HepG2 (cell line): ENCODE measurements around the gene MESD. TPM values are rescaled to one million over a fixed set of nuclear protein-coding genes. Genes with fewer than 3 reads are reported as not detected.

Experiments
- ATAC-seq: fragments of 200-7000 bp; cut with Tn5 transposase; 3 replicates; pipeline ENCODE4 v1.9.1; 2020; ENCODE audit warnings: mild to moderate bottlenecking, moderate library complexity
- BruUV-seq: library from RNA; stranded (reverse); fragments of 400-500 nt; replicated peaks from 2 replicates; lab custom pipeline; 2021; lab: Mats Ljungman, UMichigan
- CTCF ChIA-PET: fragments of 300-600 bp; formaldehyde crosslinking; extraction: SDS; loops from one replicate; lab custom pipeline; 2021; ENCODE audit warnings: low total read pairs, inconsistent platforms, low intra/inter-chr PET ratio; lab: Yijun Ruan, JAX
- POLR2A ChIA-PET: fragments of 350-600 bp; sonication (Branson Sonifier 250); formaldehyde crosslinking; loops from one replicate; lab custom pipeline; 2020; ENCODE audit warnings: antibody characterized with exemption, inconsistent platforms; lab: Yijun Ruan, JAX
- DNase-seq: peaks from one replicate; pipeline ENCODE4 v3.0.0-alpha.2; 2015; ENCODE audit warnings: low spot score
- FAIRE-seq: peaks from 3 replicates; lab custom pipeline; 2011; peaks lifted over from hg19 to GRCh38; lab: Jason Lieb, UNC
- H2AFZ ChIP-seq: one replicate; pipeline ENCODE4 v1.6.1; 2011; ENCODE audit warnings: low read length, inconsistent platforms
- H3K27ac ChIP-seq: fragments of 300-600 bp; 3 replicates; pipeline ENCODE4 v1.8.0; 2011; ENCODE audit warnings: mixed run types, mild to moderate bottlenecking, mixed read lengths, low read length, inconsistent platforms; ENCODE audit not compliant: insufficient read depth; ENCODE audit errors: extremely low read length
- H3K27me3 ChIP-seq, 2 experiments: fragments of 200-600 bp in 1 of 2; 2 replicates in 1 of 2; 3 replicates in 1 of 2; pipeline versions ENCODE4 v1.6.0 to v1.8.0; 2011; ENCODE audit warnings: low read length in 2 of 2, mild to moderate bottlenecking in 2 of 2, moderate library complexity in 2 of 2, inconsistent platforms in 1 of 2; ENCODE audit not compliant: insufficient read depth in 2 of 2, control insufficient read depth in 1 of 2
- H3K36me3 ChIP-seq, 2 experiments: fragments of 200-600 bp in 1 of 2; replicated peaks in 1 of 2; 2 replicates in 1 of 2; 3 replicates in 1 of 2; pipeline versions ENCODE4 v1.5.1 to v1.8.0; 2011; ENCODE audit warnings: low read length in 2 of 2, inconsistent platforms in 1 of 2; ENCODE audit not compliant: insufficient read depth in 2 of 2, control insufficient read depth in 1 of 2
- H3K4me1 ChIP-seq: 2 replicates; pipeline ENCODE4 v1.5.1; 2012; ENCODE audit warnings: low read length, inconsistent platforms; ENCODE audit not compliant: insufficient read depth
- H3K4me2 ChIP-seq: 2 replicates; pipeline ENCODE4 v1.6.0; 2011; ENCODE audit warnings: low read depth, low read length, inconsistent platforms
- H3K4me3 ChIP-seq, 3 experiments: fragments of 200-600 bp in 1 of 3; sonication (generic), shearing (Covaris generic) in 1 of 3; replicated peaks in 1 of 3; 2 replicates each; pipeline ENCODE4 v1.5.1; 2011 to 2016; ENCODE audit warnings: low read length in 3 of 3, inconsistent platforms in 2 of 3, low read depth in 2 of 3, mild to moderate bottlenecking in 2 of 3, control low read depth in 1 of 3, mixed read lengths in 1 of 3; ENCODE audit not compliant: insufficient read depth in 1 of 3
- H3K79me2 ChIP-seq: one replicate; pipeline ENCODE4 v1.6.1; 2011; ENCODE audit warnings: low read length, inconsistent platforms; ENCODE audit not compliant: insufficient read depth
- H3K9ac ChIP-seq: 2 replicates; pipeline ENCODE4 v1.6.0; 2011; ENCODE audit warnings: mild to moderate bottlenecking, low read depth, low read length, inconsistent platforms; ENCODE audit not compliant: insufficient read depth
- H3K9me3 ChIP-seq: 2 replicates; pipeline ENCODE4 v1.5.1; 2012; ENCODE audit warnings: mild to moderate bottlenecking, low read length
- H4K20me1 ChIP-seq: 2 replicates; pipeline ENCODE4 v1.6.0; 2011; ENCODE audit warnings: inconsistent platforms, mild to moderate bottlenecking, low read length, moderate library complexity; ENCODE audit not compliant: insufficient read depth
- CBX5 ChIP-seq: sonication (generic); formaldehyde crosslinking; IDR thresholded peaks from 2 replicates; pipeline ENCODE4 v1.4.0; 2020; ENCODE audit warnings: missing genetic modification reagents, borderline replicate concordance
- MED1 ChIP-seq: sonication (generic); formaldehyde crosslinking; IDR thresholded peaks from 2 replicates; pipeline ENCODE4 v1.4.0; 2020; ENCODE audit warnings: missing genetic modification reagents
- RAD21 ChIP-seq: fragments of 450-650 bp; formaldehyde crosslinking; IDR thresholded peaks from 2 replicates; pipeline ENCODE4 v1.5.0; 2020; ENCODE audit warnings: mild to moderate bottlenecking
- ZBTB7B ChIP-seq: sonication (generic); formaldehyde crosslinking; IDR thresholded peaks from 2 replicates; pipeline ENCODE4 v1.4.0; 2020; ENCODE audit warnings: missing genetic modification reagents
- ZFYVE20 ChIP-seq: sonication (generic); formaldehyde crosslinking; IDR thresholded peaks from 2 replicates; pipeline ENCODE4 v1.8.0; 2023; ENCODE audit warnings: low read depth, mild to moderate bottlenecking, moderate library complexity, missing genetic modification reagents, borderline replicate concordance
- ZNF121 ChIP-seq: sonication (generic); formaldehyde crosslinking; IDR thresholded peaks from 2 replicates; pipeline ENCODE4 v1.5.0; 2020; ENCODE audit warnings: mild to moderate bottlenecking, missing genetic modification reagents
- ZNF674 ChIP-seq: sonication (generic); formaldehyde crosslinking; IDR thresholded peaks from 2 replicates; pipeline ENCODE4 v1.5.0; 2020; ENCODE audit warnings: low read depth, mild to moderate bottlenecking, missing genetic modification reagents
- ZNF737 ChIP-seq: sonication (generic); formaldehyde crosslinking; IDR thresholded peaks from 2 replicates; pipeline ENCODE4 v1.5.0; 2020; ENCODE audit warnings: missing genetic modification reagents, mild to moderate bottlenecking, borderline replicate concordance
- ZNF781 ChIP-seq: sonication (generic); formaldehyde crosslinking; IDR thresholded peaks from 2 replicates; pipeline ENCODE4 v1.5.1; 2020; ENCODE audit warnings: borderline replicate concordance, mild to moderate bottlenecking, missing genetic modification reagents; ENCODE audit errors: not compliant biosample characterization
- WGBS: methylation state at CpG from one replicate; pipeline ENCODE4 v1.1.6; 2017; ENCODE audit warnings: low lambda C conversion rate; 5-methylcytosine and 5-hydroxymethylcytosine counted together
- in situ Hi-C: cut with HindIII; loops from 2 replicates; pipeline ENCODE4 v1.10.0; 2017; ENCODE audit warnings: low pct_unique_long_range_greater_than_20kb; ENCODE audit not compliant: extremely low pct_ligation_motif_present
- intact Hi-C: fragments of 100-400 bp; cut with micrococcal nuclease; formaldehyde crosslinking; loops from one replicate; pipeline ENCODE4 v1.10.0; 2022; ENCODE audit not compliant: unreplicated experiment
- polyA plus RNA-seq, 8 experiments: library from polyadenylated mRNA; depleted of rRNA in 3 of 8; stranded (reverse) in 7 of 8; unstranded in 1 of 8; fragments of >200 nt; fragmentation: Illumina TruSeq in 4 of 8; extraction: Trizol in 4 of 8; gene quantifications; 2 replicates each; pipeline versions ENCODE4 v1.2.1 to v1.2.3, GENCODE V29; 2011 to 2016; ENCODE audit warnings: low read depth in 4 of 8, missing spikeins in 1 of 8, mixed read lengths in 1 of 8; ENCODE audit not compliant: insufficient read depth in 1 of 8
- total RNA-seq, 5 experiments: library from RNA; depleted of rRNA; stranded (reverse); fragments of >200 nt; fragmentation: Illumina TruSeq; extraction: Trizol; gene quantifications; 2 replicates each; pipeline ENCODE4 v1.2.3, GENCODE V29; 2016; ENCODE audit warnings: low read depth in 1 of 5
- TF ChIP-seq, protein P1 (sequence below): IDR thresholded peaks from 2 replicates; pipeline ENCODE4 v1.6.1; 2016; ENCODE audit warnings: mild to moderate bottlenecking, missing biosample characterization, missing genetic modification reagents
- TF ChIP-seq, protein P2 (sequence below): sonication (generic); formaldehyde crosslinking; IDR thresholded peaks from 2 replicates; pipeline ENCODE4 v1.5.0; 2020; ENCODE audit warnings: mild to moderate bottlenecking, missing genetic modification reagents, moderate library complexity
- TF ChIP-seq, protein P3 (sequence below): sonication (generic); formaldehyde crosslinking; IDR thresholded peaks from 2 replicates; pipeline ENCODE4 v1.5.0; 2020; ENCODE audit warnings: missing genetic modification reagents
- TF ChIP-seq, protein P4 (sequence below): sonication (generic); formaldehyde crosslinking; IDR thresholded peaks from 2 replicates; pipeline ENCODE4 v1.5.0; 2020; ENCODE audit warnings: missing genetic modification reagents, mild to moderate bottlenecking, borderline replicate concordance
- TF ChIP-seq, protein P5 (sequence below): sonication (generic); formaldehyde crosslinking; IDR thresholded peaks from 2 replicates; pipeline ENCODE4 v1.5.1; 2020; ENCODE audit warnings: missing genetic modification reagents, mild to moderate bottlenecking, borderline replicate concordance
- TF ChIP-seq, protein P6 (sequence below): sonication (generic); formaldehyde crosslinking; IDR thresholded peaks from 2 replicates; pipeline ENCODE4 v1.5.1; 2020; ENCODE audit warnings: missing genetic modification reagents, mild to moderate bottlenecking, borderline replicate concordance

Gene MESD
- total and polyA plus RNA-seq, 2 of the 13 experiments (the other 11 are each of a cell fraction or from before 2014, with no cell fraction given), result 18.0 to 46.2 TPM

DNA sequence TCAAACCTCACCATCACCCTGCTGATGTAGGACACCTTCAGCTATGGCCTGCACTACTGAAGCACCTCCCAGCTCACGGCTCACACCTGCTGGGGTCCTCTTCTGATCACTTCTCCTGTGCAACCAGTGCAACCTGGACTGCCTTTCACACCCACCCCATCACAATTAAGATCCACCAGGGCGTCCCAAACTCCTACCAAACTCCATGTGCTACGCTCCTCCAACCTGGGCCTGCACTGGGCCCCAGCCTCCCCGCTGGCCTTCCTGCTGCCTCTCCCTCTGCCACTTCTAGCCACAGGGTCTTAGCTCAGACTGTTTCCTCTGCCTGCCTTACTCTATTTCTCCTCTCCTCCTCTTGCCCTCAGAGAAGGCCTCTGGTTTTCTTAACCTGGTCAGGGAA is 12.8 kb downstream of the MESD start:
- Histone ChIP-seq H4K20me1 (no peaks in the 10 kb centered on the region; the same call in 1 of the 2 replicates), H3K4me2 (no peak overlapping the region), H3K9ac (no peak overlapping the region), H3K36me3 (peaks cover 6 to 19% of the 10 kb centered on the region in 2 experiments; a peak in 4 of 5 replicates), H3K4me1 (no peaks in the 10 kb centered on the region), H3K9me3 (no peaks in the 10 kb centered on the region), H2AFZ (no peak overlapping the region), H3K27me3 (no peaks in the 10 kb centered on the region)
- DNase-seq (no peak), FAIRE-seq (no peak), ATAC-seq (peak; percentile 36)
- ChIA-PET POLR2A (no interaction called here), CTCF (interaction anchor here (1.6 kb wide), 1 partner anchor 289 kb away, joined by 6 read pairs; no protein-coding TSS in a partner anchor)
- in situ Hi-C loops, result loop anchor here (10.0 kb wide), 1 partner anchor 412 kb away; no protein-coding TSS in a partner anchor
- WGBS, result 96% methylated on average over 4 of the region's 4 CpGs
- TF ChIP-seq MED1 (CRISPR knock-in tag) (no peak), ZFYVE20 (CRISPR knock-in tag) (no peak), RAD21 (CRISPR knock-in tag) (no peak), ZBTB7B (CRISPR knock-in tag) (no peak), ZNF737 (CRISPR knock-in tag) (no peak), ZNF674 (CRISPR knock-in tag) (no peak), CBX5 (no peak), ZNF121 (CRISPR knock-in tag) (no peak), ZNF781 (CRISPR knock-in tag) (no peak)
- TF ChIP-seq, protein P1, sequence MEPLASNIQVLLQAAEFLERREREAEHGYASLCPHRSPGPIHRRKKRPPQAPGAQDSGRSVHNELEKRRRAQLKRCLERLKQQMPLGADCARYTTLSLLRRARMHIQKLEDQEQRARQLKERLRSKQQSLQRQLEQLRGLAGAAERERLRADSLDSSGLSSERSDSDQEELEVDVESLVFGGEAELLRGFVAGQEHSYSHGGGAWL, result no peak
- TF ChIP-seq, protein P2, sequence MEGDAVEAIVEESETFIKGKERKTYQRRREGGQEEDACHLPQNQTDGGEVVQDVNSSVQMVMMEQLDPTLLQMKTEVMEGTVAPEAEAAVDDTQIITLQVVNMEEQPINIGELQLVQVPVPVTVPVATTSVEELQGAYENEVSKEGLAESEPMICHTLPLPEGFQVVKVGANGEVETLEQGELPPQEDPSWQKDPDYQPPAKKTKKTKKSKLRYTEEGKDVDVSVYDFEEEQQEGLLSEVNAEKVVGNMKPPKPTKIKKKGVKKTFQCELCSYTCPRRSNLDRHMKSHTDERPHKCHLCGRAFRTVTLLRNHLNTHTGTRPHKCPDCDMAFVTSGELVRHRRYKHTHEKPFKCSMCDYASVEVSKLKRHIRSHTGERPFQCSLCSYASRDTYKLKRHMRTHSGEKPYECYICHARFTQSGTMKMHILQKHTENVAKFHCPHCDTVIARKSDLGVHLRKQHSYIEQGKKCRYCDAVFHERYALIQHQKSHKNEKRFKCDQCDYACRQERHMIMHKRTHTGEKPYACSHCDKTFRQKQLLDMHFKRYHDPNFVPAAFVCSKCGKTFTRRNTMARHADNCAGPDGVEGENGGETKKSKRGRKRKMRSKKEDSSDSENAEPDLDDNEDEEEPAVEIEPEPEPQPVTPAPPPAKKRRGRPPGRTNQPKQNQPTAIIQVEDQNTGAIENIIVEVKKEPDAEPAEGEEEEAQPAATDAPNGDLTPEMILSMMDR (CRISPR knock-in tag), result no peak
- TF ChIP-seq, protein P3, sequence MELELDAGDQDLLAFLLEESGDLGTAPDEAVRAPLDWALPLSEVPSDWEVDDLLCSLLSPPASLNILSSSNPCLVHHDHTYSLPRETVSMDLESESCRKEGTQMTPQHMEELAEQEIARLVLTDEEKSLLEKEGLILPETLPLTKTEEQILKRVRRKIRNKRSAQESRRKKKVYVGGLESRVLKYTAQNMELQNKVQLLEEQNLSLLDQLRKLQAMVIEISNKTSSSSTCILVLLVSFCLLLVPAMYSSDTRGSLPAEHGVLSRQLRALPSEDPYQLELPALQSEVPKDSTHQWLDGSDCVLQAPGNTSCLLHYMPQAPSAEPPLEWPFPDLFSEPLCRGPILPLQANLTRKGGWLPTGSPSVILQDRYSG, result no peak
- TF ChIP-seq, protein P4, sequence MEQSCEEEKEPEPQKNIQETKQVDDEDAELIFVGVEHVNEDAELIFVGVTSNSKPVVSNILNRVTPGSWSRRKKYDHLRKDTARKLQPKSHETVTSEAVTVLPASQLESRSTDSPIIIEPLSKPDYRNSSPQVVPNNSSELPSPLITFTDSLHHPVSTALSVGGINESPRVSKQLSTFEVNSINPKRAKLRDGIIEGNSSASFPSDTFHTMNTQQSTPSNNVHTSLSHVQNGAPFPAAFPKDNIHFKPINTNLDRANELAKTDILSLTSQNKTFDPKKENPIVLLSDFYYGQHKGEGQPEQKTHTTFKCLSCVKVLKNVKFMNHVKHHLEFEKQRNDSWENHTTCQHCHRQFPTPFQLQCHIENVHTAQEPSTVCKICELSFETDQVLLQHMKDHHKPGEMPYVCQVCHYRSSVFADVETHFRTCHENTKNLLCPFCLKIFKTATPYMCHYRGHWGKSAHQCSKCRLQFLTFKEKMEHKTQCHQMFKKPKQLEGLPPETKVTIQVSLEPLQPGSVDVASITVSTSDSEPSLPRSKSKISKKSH (CRISPR knock-in tag), result no peak
- TF ChIP-seq, protein P5, sequence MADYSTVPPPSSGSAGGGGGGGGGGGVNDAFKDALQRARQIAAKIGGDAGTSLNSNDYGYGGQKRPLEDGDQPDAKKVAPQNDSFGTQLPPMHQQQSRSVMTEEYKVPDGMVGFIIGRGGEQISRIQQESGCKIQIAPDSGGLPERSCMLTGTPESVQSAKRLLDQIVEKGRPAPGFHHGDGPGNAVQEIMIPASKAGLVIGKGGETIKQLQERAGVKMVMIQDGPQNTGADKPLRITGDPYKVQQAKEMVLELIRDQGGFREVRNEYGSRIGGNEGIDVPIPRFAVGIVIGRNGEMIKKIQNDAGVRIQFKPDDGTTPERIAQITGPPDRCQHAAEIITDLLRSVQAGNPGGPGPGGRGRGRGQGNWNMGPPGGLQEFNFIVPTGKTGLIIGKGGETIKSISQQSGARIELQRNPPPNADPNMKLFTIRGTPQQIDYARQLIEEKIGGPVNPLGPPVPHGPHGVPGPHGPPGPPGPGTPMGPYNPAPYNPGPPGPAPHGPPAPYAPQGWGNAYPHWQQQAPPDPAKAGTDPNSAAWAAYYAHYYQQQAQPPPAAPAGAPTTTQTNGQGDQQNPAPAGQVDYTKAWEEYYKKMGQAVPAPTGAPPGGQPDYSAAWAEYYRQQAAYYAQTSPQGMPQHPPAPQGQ (CRISPR knock-in tag), result no peak
- TF ChIP-seq, protein P6, sequence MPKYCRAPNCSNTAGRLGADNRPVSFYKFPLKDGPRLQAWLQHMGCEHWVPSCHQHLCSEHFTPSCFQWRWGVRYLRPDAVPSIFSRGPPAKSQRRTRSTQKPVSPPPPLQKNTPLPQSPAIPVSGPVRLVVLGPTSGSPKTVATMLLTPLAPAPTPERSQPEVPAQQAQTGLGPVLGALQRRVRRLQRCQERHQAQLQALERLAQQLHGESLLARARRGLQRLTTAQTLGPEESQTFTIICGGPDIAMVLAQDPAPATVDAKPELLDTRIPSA (CRISPR knock-in tag), result no peak
- TF ChIP-seq, all 625 proteins: peak for 0
- no peak overlapping the region for H3K27ac ChIP-seq
- H3K79me2 ChIP-seq, result no peaks in the 10 kb centered on the region
- H3K4me3 ChIP-seq, result no peak overlapping the region
- intact Hi-C loops, result loop anchor here (5.0 kb wide), 1 partner anchor 130 kb away; no protein-coding TSS in a partner anchor
- no TSS peak for BruUV-seq
